Mucosa of rectum (tissue), 2 donors: ENCODE measurements around the gene CDH13.

Experiments
- H3K27ac ChIP-seq, 2 donors: one replicate each; pipeline ENCODE4 v1.7.0; 2013; ENCODE audit warnings: inconsistent platforms in 2 of 2, low read depth in 2 of 2, low read length in 2 of 2
- H3K27me3 ChIP-seq, 2 donors: one replicate each; pipeline ENCODE4 v1.7.0; 2013; ENCODE audit warnings: low read length in 2 of 2; ENCODE audit not compliant: control insufficient read depth in 2 of 2, insufficient read depth in 2 of 2
- H3K36me3 ChIP-seq, 2 donors: one replicate each; pipeline ENCODE4 v1.7.0; 2013; ENCODE audit warnings: low read length in 2 of 2; ENCODE audit not compliant: control insufficient read depth in 2 of 2, insufficient read depth in 2 of 2
- H3K4me1 ChIP-seq, 2 donors: one replicate each; pipeline ENCODE4 v1.7.0; 2013; ENCODE audit warnings: low read length in 2 of 2, mild to moderate bottlenecking in 1 of 2; ENCODE audit not compliant: control insufficient read depth in 2 of 2, insufficient read depth in 2 of 2
- H3K4me3 ChIP-seq, 2 donors: one replicate each; pipeline ENCODE4 v1.7.0; 2013; ENCODE audit warnings: low read length in 2 of 2
- H3K9ac ChIP-seq, 2 donors: one replicate each; pipeline ENCODE4 v1.7.0; 2013; ENCODE audit warnings: low read length in 2 of 2, low read depth in 1 of 2, mild to moderate bottlenecking in 1 of 2
- H3K9me3 ChIP-seq, 2 donors: one replicate each; pipeline ENCODE4 v1.7.0; 2013; ENCODE audit warnings: low read length in 2 of 2; ENCODE audit not compliant: control insufficient read depth in 2 of 2
- donor health status: healthy.
- donor health status: Normal muscosa, but diverticular disease.

The CDH13 gene

DNA sequence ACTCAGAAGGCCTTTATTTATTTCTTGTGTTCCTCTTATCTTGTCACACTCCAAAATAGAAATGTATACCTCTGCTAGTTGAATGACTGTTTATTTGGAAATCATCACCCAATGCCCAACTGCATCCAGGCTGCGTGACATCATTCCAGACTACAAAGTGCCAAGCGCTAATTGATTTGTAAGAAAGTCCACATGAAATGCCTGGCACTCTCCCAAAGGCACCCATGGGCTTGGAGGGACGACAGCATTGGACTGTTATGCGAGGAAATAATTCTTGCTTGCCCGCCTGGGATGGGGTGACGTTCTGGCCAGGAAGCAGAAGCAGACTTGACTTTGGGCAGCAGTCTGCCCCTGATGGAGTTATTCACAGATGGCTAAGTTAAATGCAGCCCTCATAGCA, 165.9 kb downstream of the CDH13 start:
- H3K4me3 ChIP-seq = no peak overlapping the region
- no peaks in the 10 kb centered on the region for H3K27me3 ChIP-seq
- no peaks in the 10 kb centered on the region for H3K4me1 ChIP-seq
- no peak overlapping the region for H3K27ac ChIP-seq
- no peaks in the 10 kb centered on the region for H3K36me3 ChIP-seq
- H3K9me3 ChIP-seq = no peaks in the 10 kb centered on the region
- no peak overlapping the region for H3K9ac ChIP-seq

DNA sequence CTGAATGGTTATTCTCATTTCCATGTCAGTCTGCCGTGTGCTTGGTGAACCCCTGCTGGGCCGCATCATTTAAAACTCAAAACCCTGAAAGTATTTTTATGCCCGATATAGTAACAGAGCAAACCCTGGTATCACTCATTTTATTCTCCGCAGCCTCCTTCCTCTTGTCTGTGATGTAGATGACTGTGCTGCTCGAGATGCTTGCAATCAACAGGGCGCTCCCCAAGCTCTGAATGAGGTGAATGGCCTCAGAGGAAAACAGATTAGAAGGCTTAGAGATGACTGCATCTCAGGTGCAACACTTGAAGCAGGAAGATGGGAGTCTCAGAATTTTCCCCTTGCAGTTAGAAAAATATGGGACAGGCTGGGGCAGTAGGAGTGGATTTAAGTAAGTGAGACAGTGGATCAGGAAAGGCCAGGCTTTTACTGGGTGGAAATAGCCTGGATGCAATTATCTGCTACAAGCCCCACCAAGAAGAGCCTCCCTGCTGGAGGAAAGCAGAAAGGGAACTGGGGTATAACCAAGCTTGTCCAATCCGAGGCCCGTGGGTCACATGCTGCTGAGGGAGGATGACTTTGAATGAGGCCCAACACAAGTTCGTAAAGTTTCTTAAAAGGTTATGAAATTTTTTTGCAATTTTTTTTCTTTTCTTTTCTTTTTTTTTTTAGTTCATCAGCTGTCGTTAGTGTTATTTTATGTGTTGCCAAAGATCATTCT, 166.9 kb downstream of the CDH13 start:
- no peaks in the 10 kb centered on the region for H3K9me3 ChIP-seq
- no peak overlapping the region for H3K4me3 ChIP-seq
- no peaks in the 10 kb centered on the region for H3K4me1 ChIP-seq
- no peaks in the 10 kb centered on the region for H3K27me3 ChIP-seq
- H3K9ac ChIP-seq = no peak overlapping the region
- H3K36me3 ChIP-seq = no peaks in the 10 kb centered on the region
- H3K27ac ChIP-seq = no peak overlapping the region

DNA sequence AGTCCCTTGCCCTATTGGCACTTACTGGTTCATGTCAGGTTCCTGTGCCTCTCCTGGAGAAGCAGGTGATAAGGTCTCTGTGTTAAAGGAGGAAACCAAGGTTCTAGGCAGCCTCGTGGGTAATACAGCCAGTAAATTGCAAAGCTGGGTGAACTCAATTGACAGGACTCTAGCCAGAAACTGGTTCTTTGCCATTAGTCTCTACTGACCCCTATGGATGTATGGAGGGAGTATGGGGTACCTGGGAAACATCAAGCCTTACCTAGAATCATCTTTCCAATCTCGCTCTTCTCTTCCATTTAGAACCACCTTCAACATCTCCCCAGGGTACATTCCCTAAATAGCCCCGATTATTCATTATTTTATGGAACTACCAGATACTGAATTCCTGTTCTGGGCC, 169.3 kb downstream of the CDH13 start:
- Histone ChIP-seq H3K4me3 (no peak overlapping the region), H3K9me3 (no peaks in the 10 kb centered on the region), H3K9ac (no peak overlapping the region), H3K27me3 (no peaks in the 10 kb centered on the region), H3K27ac (no peak overlapping the region), H3K4me1 (no peaks in the 10 kb centered on the region), H3K36me3 (no peaks in the 10 kb centered on the region)

DNA sequence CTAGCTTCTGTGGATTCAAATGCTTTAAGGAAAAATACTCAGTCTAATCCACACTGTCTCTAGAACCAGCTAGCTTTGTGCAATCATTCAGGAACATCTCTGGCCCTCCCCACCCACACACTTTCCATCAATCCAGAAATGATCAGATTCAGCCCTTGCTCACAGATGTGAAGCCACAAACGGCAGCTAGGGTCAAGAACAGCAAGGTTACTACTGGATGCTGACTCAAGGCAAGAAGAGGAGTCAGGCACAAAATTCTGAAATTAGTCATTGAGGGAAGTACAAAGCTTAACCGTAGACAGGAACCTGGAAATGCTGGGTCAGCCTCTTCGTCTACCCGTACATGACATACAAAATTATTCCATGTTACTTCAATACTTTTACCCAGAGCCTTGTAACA, 174.6 kb downstream of the CDH13 start:
- no peaks in the 10 kb centered on the region for H3K9me3 ChIP-seq
- H3K27ac ChIP-seq = no peak overlapping the region
- H3K9ac ChIP-seq = no peak overlapping the region
- no peaks in the 10 kb centered on the region for H3K4me1 ChIP-seq
- no peak overlapping the region for H3K4me3 ChIP-seq
- no peaks in the 10 kb centered on the region for H3K36me3 ChIP-seq
- no peaks in the 10 kb centered on the region for H3K27me3 ChIP-seq

DNA sequence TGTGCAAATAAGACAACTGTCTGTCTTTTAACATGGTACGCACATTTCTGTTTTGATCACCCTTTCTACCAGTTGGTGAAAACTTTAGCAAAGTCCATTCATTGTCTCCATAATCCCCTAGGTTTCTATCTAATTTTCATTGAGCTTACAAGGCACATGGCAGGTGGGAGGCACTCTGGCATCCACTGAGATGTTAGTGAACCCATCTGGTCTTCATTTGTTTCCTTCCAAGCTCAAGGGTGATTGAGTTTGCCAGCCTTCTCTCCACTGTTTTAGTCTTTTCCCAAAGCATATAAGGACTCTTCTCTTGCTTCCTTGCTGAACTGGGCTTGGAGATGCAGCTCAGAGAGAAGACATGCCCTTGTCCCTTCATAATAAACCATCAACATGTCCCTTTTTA, 179.1 kb downstream of the CDH13 start:
- Histone ChIP-seq H3K36me3 (no peaks in the 10 kb centered on the region), H3K4me3 (no peak overlapping the region), H3K4me1 (no peaks in the 10 kb centered on the region), H3K27ac (no peak overlapping the region), H3K9ac (no peak overlapping the region), H3K27me3 (no peaks in the 10 kb centered on the region), H3K9me3 (no peaks in the 10 kb centered on the region)

DNA sequence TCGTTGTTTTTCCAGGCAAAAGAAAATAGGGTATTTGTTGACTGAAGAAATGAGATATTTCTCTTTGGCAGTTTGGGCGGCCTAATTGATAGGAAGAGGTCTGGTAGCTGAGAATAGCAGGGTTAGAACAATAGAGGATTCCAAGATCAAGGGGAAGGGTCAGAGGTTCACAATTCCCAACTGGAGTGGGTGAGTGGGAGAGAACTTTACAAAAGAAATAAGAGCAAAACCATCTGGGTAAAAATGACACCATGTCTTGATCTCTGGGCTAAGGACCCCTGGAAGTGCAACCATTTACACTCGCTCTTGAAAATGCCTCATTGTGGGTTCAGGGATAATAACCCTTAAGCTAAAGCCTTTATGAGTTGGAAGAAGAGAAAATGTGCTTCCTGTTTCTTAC, 180.5 kb downstream of the CDH13 start:
- no peak overlapping the region for H3K4me3 ChIP-seq
- no peaks in the 10 kb centered on the region for H3K9me3 ChIP-seq
- no peaks in the 10 kb centered on the region for H3K27me3 ChIP-seq
- no peaks in the 10 kb centered on the region for H3K36me3 ChIP-seq
- no peak overlapping the region for H3K9ac ChIP-seq
- H3K4me1 ChIP-seq = no peaks in the 10 kb centered on the region
- no peak overlapping the region for H3K27ac ChIP-seq

DNA sequence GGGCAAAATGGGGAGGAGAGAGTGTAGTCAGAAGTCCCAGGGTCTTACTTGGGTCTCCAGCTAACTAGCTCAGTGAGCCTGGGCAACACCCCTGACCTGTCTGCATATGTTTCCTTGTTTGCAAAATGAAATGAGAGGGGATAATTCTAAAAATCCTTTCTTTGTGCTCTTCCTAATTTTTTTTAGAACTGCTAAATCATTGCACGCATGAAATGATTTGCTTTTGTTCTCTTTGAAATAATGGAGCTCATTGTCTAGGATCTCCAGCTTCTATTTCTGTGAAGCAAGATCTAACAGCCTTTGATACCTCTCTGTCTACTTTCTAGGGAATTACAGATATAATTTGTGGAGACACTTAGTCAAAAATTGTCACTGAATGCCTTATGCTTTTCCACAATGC, 181.3 kb downstream of the CDH13 start:
- H3K36me3 ChIP-seq = no peaks in the 10 kb centered on the region
- no peak overlapping the region for H3K27ac ChIP-seq
- H3K4me3 ChIP-seq = no peak overlapping the region
- no peaks in the 10 kb centered on the region for H3K4me1 ChIP-seq
- no peak overlapping the region for H3K9ac ChIP-seq
- no peaks in the 10 kb centered on the region for H3K9me3 ChIP-seq
- H3K27me3 ChIP-seq = no peaks in the 10 kb centered on the region

DNA sequence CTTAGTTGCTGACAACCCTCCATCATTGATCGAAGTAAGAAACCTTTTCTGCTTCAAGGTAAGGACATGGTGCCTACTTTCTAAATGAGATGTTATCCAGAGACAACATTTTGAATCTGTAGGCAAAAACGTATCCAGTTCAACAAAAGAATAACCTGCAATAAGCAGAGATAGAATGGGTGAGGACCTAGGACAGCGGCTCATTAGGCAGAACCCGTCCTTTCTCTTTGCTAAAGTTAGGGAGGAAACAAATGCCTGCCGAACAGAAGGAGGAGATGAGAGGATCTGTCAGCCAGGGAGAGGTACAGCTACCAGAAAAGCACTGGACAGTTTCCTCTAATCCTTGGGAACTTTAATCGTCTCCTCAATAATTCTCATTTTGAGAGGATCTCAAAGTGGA, 183.3 kb downstream of the CDH13 start:
- H3K9me3 ChIP-seq = no peaks in the 10 kb centered on the region
- H3K9ac ChIP-seq = no peak overlapping the region
- no peaks in the 10 kb centered on the region for H3K36me3 ChIP-seq
- no peak overlapping the region for H3K27ac ChIP-seq
- no peaks in the 10 kb centered on the region for H3K27me3 ChIP-seq
- H3K4me3 ChIP-seq = no peak overlapping the region
- H3K4me1 ChIP-seq = no peaks in the 10 kb centered on the region

DNA sequence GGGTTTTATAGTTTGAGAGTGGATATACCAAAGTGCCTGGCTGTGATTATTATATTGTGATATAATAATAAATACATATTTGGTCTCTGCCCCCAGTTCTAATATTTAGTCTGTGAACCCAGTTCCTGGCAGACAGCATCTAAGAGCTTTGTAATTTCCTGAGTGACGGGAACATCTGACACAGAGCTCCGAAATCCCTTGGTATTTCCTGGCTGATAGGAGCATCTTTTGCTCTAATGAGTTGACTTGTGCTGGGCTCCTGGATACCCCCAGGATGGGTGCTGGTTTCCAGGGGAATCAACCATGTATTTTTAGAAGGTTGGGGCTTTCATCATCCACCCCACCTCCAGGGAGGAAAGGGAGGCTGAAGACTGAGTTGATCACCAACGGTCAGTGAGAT, 187.3 kb downstream of the CDH13 start:
- Histone ChIP-seq H3K36me3 (no peaks in the 10 kb centered on the region), H3K4me3 (no peak overlapping the region), H3K9ac (no peak overlapping the region), H3K9me3 (no peaks in the 10 kb centered on the region), H3K4me1 (no peaks in the 10 kb centered on the region), H3K27me3 (no peaks in the 10 kb centered on the region), H3K27ac (no peak overlapping the region)

DNA sequence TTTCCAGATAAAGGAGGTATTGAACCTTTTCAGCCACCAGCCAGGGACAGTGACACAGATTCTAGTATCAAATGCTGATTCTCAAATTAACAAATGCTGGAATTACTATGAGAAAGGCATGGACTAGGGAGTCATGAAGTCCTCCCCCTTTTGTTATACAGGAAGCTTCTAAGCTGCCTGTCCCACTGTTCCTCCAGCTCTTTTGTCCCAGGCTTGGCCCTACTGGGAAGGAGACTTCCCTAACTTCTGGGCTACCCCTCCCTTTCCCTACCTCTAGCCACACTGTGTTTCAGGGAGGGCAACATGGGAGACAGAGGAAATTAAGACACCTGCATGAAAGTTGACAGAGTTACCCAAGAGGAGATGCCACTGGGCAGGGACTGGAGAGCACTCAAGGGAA, 192.5 kb downstream of the CDH13 start:
- H3K36me3 ChIP-seq = no peaks in the 10 kb centered on the region
- no peak overlapping the region for H3K9ac ChIP-seq
- no peak overlapping the region for H3K27ac ChIP-seq
- no peak overlapping the region for H3K4me3 ChIP-seq
- H3K27me3 ChIP-seq = no peaks in the 10 kb centered on the region
- no peaks in the 10 kb centered on the region for H3K4me1 ChIP-seq
- peaks cover 0 to 2% of the 10 kb centered on the region in 2 donors for H3K9me3 ChIP-seq

DNA sequence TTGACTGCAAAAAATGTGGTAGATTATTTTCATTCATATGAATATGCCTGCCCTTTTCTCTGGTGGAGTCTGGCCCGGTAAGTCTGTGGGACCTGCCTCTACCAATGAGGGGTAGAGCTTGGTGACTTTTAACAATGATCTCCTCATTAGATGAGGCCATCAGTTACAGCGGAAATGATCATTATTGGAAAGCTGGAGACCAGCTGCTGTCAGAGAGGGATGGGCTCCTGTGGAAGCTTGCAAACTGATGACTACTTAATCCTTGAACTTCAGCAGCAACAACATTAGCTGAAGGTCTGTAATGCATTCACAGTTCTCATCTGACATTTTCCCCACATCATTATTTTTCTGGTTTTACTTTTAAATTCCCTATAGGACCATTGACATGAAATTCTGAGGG, 194.1 kb downstream of the CDH13 start:
- Histone ChIP-seq H3K9ac (no peak overlapping the region), H3K36me3 (no peaks in the 10 kb centered on the region), H3K4me3 (no peak overlapping the region), H3K27me3 (no peaks in the 10 kb centered on the region), H3K9me3 (peaks cover 0 to 2% of the 10 kb centered on the region in 2 donors), H3K4me1 (no peaks in the 10 kb centered on the region), H3K27ac (no peak overlapping the region)
